ENCODE data around the gene SYVN1.
"Not testable (repeated sequence)": the region's sequence is repeated elsewhere in the genome, so short reads cannot be mapped to it uniquely, and the experiment has no call there.

SYVN1 gene

DNA sequence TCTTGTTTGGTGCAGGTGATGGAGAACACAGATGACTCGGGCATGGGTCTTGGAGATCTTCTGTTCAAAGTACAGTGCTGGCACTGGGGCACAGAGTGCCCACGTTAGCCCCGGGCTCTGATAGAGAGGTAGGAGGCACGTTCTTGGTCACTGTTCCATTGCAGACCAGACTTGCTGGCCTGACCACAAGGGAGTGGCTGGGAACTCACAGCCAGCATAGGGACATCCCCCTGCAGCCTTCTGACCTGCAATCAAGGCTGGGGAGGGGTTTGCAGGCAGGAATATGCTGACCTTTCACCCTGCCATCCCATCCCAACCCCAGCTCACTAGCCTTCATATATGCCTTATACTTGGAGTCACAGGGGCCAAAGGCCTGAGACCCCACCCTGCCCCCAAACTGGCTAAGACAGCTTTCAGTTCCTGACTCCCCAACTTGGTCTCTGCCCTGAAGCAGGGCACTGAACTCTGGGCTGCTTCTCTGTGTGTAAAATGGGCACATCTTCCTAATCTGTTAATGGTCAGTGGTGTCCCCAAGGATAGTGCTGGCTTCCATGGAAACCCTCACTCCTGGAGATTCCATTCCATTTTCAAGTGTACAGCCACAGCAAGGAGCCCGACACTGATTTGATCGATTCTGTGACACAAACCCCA, 7.6 kb downstream of the SYVN1 start:
- no peak for ATAC-seq (ENCODE audit: low read depth)
- no peak overlapping the region for H3K27ac Mint-ChIP-seq

DNA sequence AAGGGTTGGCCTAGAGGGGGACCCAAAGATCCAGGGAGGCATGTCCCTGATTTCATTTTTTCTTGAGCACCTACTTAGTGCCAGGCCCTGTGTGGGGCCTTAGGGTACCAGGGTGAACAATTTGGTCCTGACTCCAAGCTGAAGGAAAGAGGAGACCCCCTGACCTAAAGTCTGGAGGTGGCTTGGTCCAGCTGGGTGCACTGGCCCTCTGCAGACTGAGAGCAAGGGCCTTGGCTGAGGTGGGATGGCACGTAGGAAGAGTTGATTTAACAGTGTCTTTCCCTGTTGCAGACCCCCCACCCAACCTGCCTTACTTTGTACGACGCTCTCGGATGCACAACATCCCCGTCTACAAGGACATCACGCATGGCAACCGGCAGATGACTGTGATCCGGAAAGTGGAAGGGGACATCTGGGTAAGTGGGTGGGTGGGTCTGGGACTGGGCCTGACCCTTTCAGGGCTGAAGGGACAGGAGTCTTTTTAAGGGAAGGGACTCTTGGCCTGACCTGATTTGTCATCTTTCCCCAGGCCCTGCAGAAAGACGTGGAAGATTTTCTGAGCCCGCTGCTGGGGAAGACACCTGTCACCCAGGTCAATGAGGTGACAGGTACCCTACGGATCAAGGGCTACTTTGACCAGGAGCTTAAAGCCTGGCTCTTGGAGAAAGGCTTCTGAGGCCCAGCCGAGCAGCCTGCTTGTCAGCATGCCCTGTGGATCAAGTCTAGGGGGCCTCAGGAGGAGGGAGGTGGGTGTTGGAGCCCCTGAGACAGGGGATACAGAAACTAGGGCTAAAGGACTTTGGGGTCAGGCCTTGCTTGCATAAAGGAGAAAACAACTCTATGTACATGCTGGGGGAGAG, 8.9 kb downstream of the SYVN1 start:
- Mint-ChIP-seq H3K36me3 (peaks cover 24% of the 10 kb centered on the region), H3K27me3 (no peaks in the 10 kb centered on the region), H3K4me1 (peaks cover 30% of the 10 kb centered on the region), H3K27ac (no peak overlapping the region), H3K9me3 (no peaks in the 10 kb centered on the region), H3K4me3 (no peak overlapping the region)
- DNase-seq (ENCODE audit: low spot score in 2 of 2) (no peak), ATAC-seq (ENCODE audit: low read depth) (no peak)

More for the DNA sequence above, 7.6 kb downstream of the SYVN1 start:
- H3K4me3 Mint-ChIP-seq = no peak overlapping the region
- H3K36me3 Mint-ChIP-seq = peaks cover 24% of the 10 kb centered on the region
- H3K27me3 Mint-ChIP-seq = no peaks in the 10 kb centered on the region
- DNase-seq (ENCODE audit: low spot score in 2 of 2) = no peak
- peaks cover 36% of the 10 kb centered on the region for H3K4me1 Mint-ChIP-seq
- H3K9me3 Mint-ChIP-seq = no peaks in the 10 kb centered on the region

DNA sequence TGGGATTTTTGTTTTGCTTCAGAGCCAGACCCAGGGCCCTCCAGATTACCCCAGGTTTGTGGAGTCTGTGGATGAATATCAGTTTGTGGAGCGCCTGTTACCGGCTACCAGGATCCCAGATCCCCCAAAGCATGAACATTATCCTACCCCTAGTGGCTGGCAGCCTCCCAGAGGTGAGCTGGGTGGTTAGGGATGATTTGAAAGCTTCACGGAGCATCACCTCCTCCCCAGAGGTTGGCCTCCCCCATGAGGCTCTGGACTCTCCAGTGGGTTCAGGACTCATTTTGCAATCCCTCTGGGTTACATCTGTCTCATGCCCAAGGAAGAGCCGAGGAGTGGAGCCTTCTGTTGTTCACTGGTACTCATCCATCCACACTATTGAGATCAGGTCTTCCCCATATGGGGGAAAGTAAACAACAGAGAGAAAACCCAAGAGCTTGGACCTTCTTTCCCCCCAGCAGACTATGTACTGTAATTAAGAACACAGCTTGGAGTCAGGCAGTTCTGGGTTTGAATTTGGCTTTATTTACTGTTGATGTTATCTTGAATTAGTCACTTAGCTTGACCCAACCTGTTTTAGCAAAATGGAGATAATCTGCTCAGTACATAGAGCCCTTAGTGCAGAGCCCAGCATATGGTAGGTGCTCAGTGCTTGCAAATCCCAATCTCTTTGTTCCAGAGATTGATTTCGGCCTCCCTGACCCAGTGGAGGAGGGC, 9.7 kb downstream of the SYVN1 start:
- DNase-seq (ENCODE audit: low spot score in 2 of 2) (no peak), ATAC-seq (ENCODE audit: low read depth) (no peak)
- Mint-ChIP-seq H3K4me3 (no peak overlapping the region), H3K27ac (no peak overlapping the region), H3K27me3 (no peaks in the 10 kb centered on the region), H3K36me3 (peaks cover 21% of the 10 kb centered on the region), H3K4me1 (peaks cover 22% of the 10 kb centered on the region), H3K9me3 (no peaks in the 10 kb centered on the region)

- peak; percentile 90 to 98 for DNase-seq (ENCODE audit: low spot score in 2 of 2)
- H3K27ac Mint-ChIP-seq = peak within 1 kb of the TSS; percentile 100
- peak within 1 kb of the TSS; percentile 98 for H3K4me3 Mint-ChIP-seq
- H3K36me3 Mint-ChIP-seq = peaks cover 29% of the 10 kb centered on the region
- ATAC-seq (ENCODE audit: low read depth) = peak; percentile 77
- H3K4me1 Mint-ChIP-seq = peaks cover 21% of the 10 kb centered on the region
- no peaks in the 10 kb centered on the region for H3K27me3 Mint-ChIP-seq
- H3K9me3 Mint-ChIP-seq = no peaks in the 10 kb centered on the region
Observed at GRCh38 chr11:65121865-65122696, 12.2 kb downstream of the SYVN1 start, which contains the start of the genes FAU and MRPL49. Gene FAU, minus strand, starts transcription at chr11:65122134. Its CDS starts 321 bp downstream, at chr11:65121813. Gene MRPL49, plus strand, starts transcription at chr11:65122321. Its CDS starts 26 bp downstream, at chr11:65122347.

DNA sequence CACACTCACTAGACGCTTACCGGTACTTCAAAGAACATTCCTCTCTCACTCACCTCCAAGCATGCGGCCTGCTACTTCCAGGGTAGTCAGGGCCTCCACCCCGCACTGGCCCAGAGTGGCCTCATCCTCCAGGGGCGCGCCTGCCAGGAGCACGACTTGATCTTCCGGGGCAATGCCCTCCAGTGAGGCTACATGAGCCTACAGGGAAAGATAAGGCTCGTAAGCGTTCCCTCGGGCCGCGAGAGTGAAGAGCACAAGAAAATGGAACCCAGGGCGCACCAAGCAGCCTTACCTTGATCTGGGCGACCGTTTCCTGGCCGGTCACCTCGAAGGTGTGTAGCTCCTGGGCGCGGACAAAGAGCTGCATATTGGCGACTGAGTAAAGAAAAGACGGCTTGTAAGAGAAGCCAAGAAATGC, 12.9 kb downstream of the SYVN1 start:
- Mint-ChIP-seq H3K27me3 (no peaks in the 10 kb centered on the region), H3K4me1 (peaks cover 18% of the 10 kb centered on the region), H3K36me3 (peaks cover 24% of the 10 kb centered on the region), H3K4me3 (peak overlapping the region; percentile 98), H3K27ac (peak overlapping the region; percentile 100), H3K9me3 (no peaks in the 10 kb centered on the region)
- DNase-seq (ENCODE audit: low spot score in 2 of 2) = peak in 1 of 2 donors; percentile 23
- ATAC-seq (ENCODE audit: low read depth) = no peak

DNA sequence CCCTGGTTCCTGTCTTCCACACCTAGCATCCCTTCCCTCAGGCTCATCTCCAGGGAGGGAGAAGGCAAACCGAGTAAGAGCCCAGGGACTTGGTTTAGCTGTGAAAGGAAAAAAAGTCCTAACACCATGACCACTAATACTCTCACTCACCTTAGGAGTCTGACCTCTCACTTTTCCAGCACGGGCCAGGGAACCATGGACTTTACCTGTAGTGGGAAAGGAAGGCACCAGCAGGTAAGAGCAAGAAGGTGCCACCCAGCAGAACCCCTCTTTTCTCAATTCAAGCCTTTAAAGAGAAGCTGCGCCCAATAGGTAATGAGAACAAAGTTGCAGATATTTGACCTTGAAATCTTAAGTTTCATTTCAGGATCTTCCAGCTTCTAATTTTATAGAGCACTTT, 13.5 kb downstream of the SYVN1 start:
- ATAC-seq (ENCODE audit: low read depth) (no peak), DNase-seq (ENCODE audit: low spot score in 2 of 2) (no peak)
- H3K4me3 Mint-ChIP-seq = peak overlapping the region; percentile 98
- H3K4me1 Mint-ChIP-seq = peaks cover 19% of the 10 kb centered on the region
- peak overlapping the region; percentile 100 for H3K27ac Mint-ChIP-seq
- H3K9me3 Mint-ChIP-seq = no peaks in the 10 kb centered on the region
- H3K36me3 Mint-ChIP-seq = peaks cover 22% of the 10 kb centered on the region
- H3K27me3 Mint-ChIP-seq = no peaks in the 10 kb centered on the region

- peaks cover 19% of the 10 kb centered on the region for H3K4me1 Mint-ChIP-seq
- no peak overlapping the region for H3K4me3 Mint-ChIP-seq
- peaks cover 20% of the 10 kb centered on the region for H3K36me3 Mint-ChIP-seq
- ATAC-seq (ENCODE audit: low read depth) (no peak), DNase-seq (ENCODE audit: low spot score in 2 of 2) (no peak)
- no peaks in the 10 kb centered on the region for H3K27me3 Mint-ChIP-seq
- H3K9me3 Mint-ChIP-seq = no peaks in the 10 kb centered on the region
- no peak overlapping the region for H3K27ac Mint-ChIP-seq
Observed at GRCh38 chr11:65119670-65119995, 14.7 kb downstream of the SYVN1 start.

DNA sequence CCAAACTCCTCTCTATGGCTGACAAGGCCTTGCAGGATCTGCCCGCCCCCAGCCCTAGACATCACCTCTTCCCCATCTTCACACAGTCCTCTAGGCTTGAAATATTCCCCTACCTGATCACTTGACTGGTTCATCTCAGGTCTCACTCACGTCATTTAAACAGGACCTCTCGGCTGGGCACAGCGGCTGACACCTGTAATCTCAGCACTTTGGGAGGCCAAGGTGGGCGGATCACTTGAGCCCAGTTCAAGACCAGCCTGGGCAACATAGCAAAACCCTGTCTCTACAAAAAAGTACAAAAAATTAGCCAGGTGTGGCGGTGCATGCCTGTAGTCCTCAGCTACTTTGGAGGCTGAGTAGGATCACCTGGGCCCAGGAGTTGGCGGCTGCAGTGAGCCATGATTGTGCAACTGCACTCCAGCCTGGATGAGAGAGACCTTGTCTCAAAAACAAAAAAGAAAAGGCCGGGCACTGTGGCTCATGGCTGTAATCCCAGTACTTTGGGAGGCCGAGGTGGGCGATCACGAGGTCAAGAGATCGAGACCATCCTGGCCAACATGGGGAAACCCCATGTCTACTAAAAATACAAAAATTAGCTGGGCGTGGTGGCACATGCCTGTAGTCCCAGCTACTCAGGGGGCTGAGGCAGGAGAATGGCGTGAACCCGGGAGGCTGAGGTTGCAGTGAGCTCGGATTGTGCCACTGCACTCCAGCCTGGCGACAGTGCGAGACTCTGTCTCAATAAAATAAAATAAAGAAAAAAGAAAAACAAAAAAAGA, 15.2 kb downstream of the SYVN1 start:
- H3K9me3 Mint-ChIP-seq; DNase-seq (ENCODE audit: low spot score in 2 of 2); ATAC-seq (ENCODE audit: low read depth); H3K4me3 Mint-ChIP-seq; H3K27me3 Mint-ChIP-seq: not testable (repeated sequence)
- peak overlapping the region; percentile 64 for H3K27ac Mint-ChIP-seq
- peaks cover 19% of the 10 kb centered on the region for H3K4me1 Mint-ChIP-seq
- H3K36me3 Mint-ChIP-seq = peaks cover 20% of the 10 kb centered on the region

DNA sequence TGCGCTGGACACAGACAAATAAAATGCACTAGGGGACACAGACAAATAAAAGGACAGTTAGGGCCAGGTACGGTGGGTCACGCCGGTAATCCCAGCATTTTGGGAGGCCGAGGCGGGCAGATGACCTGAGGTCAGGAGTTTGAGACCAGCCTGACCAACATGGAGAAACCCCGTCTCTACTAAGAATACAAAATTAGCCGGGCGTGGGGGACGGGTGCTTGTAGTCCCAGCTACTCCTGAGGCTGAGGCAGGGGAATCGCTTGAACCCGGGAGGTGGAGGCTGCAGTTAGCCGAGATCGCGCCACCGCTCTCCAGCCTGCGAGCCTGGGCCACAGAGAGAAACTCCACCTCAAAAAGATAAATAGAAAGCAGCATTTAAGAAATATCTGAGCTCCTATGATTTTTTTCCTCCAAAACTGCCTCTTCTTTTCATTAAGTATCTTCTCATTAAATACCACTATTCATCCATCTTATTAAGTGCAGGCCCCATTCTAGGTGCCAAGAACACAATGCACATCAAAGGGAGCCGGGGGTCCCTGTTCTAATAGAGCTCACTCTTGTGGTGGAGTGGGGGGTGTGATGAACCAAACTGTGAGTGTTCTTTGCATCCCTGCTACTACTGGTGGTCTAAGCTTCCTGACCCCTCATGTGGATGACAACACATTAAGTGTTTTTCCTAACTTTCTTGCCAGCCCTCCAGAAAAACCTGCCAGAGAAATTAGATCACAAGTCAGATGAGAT, 16.1 kb downstream of the SYVN1 start:
- DNase-seq (ENCODE audit: low spot score in 2 of 2) = no peak
- Mint-ChIP-seq H3K36me3 (peaks cover 20% of the 10 kb centered on the region), H3K27me3 (no peaks in the 10 kb centered on the region), H3K9me3 (no peaks in the 10 kb centered on the region), H3K4me1 (peaks cover 22% of the 10 kb centered on the region), H3K4me3 (peak overlapping the region; percentile 88), H3K27ac (peak overlapping the region; percentile 95)
- no peak for ATAC-seq (ENCODE audit: low read depth)

GRCh38 chr11:65117206-65118096, 16.9 kb downstream of the SYVN1 start, which contains the start of gene ZNHIT2:
Gene ZNHIT2, minus strand, starts transcription at chr11:65117701. Its CDS starts 48 bp downstream, at chr11:65117653.
- peaks cover 20% of the 10 kb centered on the region for H3K36me3 Mint-ChIP-seq
- peaks cover 26% of the 10 kb centered on the region for H3K4me1 Mint-ChIP-seq
- peak; percentile 67 for ATAC-seq (ENCODE audit: low read depth)

DNA sequence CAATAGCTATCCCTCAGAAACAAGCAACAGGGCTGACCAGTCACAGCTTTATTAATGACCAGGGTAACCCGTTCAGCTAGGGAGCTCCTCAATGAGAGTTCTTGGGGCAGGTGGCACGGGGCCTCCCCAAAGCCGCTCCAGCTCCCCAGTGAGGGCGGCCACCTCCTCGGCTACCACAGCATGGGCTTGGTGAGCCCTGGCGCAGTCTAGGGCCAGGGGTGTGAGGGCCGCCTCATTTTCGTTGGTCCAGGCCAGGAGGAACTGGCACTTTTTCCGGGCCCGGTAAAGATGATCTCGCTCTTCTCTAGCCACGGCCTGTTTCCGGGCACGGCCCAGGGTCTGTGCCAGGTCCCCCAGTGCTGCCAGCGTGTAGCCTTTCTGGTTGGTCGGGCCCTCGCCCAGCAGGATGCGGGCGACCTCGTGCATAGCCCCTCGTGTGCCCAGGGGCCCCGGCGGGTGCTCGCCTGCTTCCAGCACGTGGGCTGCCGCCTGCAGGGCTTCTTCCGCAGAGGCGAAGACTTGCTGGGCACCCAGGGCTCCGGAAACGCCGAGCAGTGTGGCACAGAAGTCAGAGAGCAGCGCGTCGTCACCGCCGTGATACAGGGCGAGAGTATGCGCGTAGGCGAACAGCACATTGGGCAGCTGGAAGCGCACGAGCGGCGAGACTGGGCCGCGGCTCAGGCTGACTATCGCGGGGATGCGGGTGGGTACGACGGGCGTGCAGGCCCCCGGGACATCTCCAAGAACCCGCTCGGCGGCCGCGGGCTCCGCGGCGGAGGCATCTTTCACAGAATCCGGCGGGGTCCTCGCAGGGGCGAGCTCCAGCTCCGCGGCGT, 17.7 kb downstream of the SYVN1 start:
- peaks cover 23% of the 10 kb centered on the region for H3K4me1 Mint-ChIP-seq
- peak; percentile 2 for ATAC-seq (ENCODE audit: low read depth)
- H3K9me3 Mint-ChIP-seq = no peaks in the 10 kb centered on the region
- peak overlapping the region; percentile 95 for H3K27ac Mint-ChIP-seq
- H3K4me3 Mint-ChIP-seq = peak overlapping the region; percentile 88
- peak in 1 of 2 donors; percentile 38 for DNase-seq (ENCODE audit: low spot score in 2 of 2)
- no peaks in the 10 kb centered on the region for H3K27me3 Mint-ChIP-seq
- H3K36me3 Mint-ChIP-seq = peaks cover 15% of the 10 kb centered on the region

More at GRCh38 chr11:65117206-65118096, 16.9 kb downstream of the SYVN1 start, which contains the start of gene ZNHIT2:
- no peaks in the 10 kb centered on the region for H3K27me3 Mint-ChIP-seq
- H3K27ac Mint-ChIP-seq = peak within 1 kb of the TSS; percentile 95
- peak within 1 kb of the TSS; percentile 88 for H3K4me3 Mint-ChIP-seq
- peak; percentile 98 to 99 for DNase-seq (ENCODE audit: low spot score in 2 of 2)
- H3K9me3 Mint-ChIP-seq = no peaks in the 10 kb centered on the region

All from memory B cell (primary cell).